Activated naive CD8-positive, alpha-beta T cell treated with anti-CD3 and anti-CD28 coated beads, Interleukin-2, amount 50 U/mL, for 24 hours (primary cell): ENCODE data around the gene ZNF787.
"Not testable (repeated sequence)": the region's sequence is repeated elsewhere in the genome, so short reads cannot be mapped to it uniquely, and the experiment has no call there.

Experiments
- ATAC-seq: fragments of 150-1000 bp; cut with Tn5 transposase; one replicate; pipeline ENCODE4 v1.10.0; 2021
- DNase-seq: peaks from one replicate; pipeline ENCODE4 v3.0.0; 2021
- H3K27ac Mint-ChIP-seq: one replicate; pipeline ENCODE4 v1.8.0; 2021; ENCODE audit warnings: mild to moderate bottlenecking, mixed read lengths
- H3K27me3 Mint-ChIP-seq: one replicate; pipeline ENCODE4 v1.8.0; 2021; ENCODE audit warnings: mixed read lengths
- H3K36me3 Mint-ChIP-seq: one replicate; pipeline ENCODE4 v1.8.0; 2021; ENCODE audit warnings: low read depth, mixed read lengths
- H3K4me1 Mint-ChIP-seq: one replicate; pipeline ENCODE4 v1.8.0; 2021; ENCODE audit warnings: mixed read lengths
- H3K4me3 Mint-ChIP-seq: one replicate; pipeline ENCODE4 v1.8.0; 2021; ENCODE audit warnings: mild to moderate bottlenecking, moderate library complexity, mixed read lengths
- H3K9me3 Mint-ChIP-seq: one replicate; pipeline ENCODE4 v1.8.0; 2021; ENCODE audit warnings: mixed read lengths

The ZNF787 gene

DNA sequence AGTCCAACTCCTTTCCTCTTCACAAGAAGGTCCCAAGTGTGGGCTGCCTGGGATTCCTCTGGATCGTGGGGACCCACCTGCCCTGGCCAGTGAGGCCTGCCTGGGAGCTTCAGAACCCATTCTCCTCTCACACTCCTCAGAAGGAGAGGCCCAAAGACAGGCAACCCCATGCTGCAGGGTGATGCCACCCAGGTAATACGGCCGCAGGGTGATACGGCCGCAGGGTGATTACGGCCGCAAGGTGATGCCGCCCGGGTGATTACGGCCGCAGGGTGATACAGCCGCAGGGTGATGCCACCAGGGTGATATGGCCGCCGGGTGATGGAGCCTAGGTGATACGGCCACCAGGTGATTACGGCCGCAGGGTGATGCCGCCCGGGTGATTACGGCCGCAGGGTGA lies 22.9 kb downstream of the ZNF787 start:
- not testable (repeated sequence) for H3K27ac Mint-ChIP-seq, ATAC-seq, H3K27me3 Mint-ChIP-seq, DNase-seq, H3K4me3 Mint-ChIP-seq, H3K9me3 Mint-ChIP-seq, H3K4me1 Mint-ChIP-seq
- H3K36me3 Mint-ChIP-seq = peaks cover 25% of the 10 kb centered on the region

DNA sequence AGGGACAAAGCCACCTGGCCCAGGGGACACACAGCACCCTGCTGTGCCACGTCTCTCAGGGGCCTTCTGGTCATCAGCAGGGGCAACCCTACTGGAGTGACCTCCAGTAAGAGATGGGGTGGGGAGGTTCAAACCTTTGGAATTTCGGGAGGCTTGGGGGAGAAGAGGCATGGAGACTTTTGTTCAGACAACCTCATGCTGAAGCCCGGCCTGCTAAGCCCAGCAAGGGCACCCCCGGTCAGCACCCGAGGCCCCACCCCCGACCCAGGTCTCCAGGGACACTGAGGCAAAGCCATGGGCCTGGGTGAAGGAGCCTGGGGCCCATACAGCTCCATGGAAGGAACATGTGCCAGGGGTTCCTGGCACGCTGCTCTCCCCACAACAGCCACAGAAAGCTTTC lies 23.3 kb downstream of the ZNF787 start:
- Mint-ChIP-seq H3K27me3 (no peaks in the 10 kb centered on the region), H3K9me3 (no peaks in the 10 kb centered on the region), H3K4me1 (peaks cover 3% of the 10 kb centered on the region), H3K27ac (no peak overlapping the region), H3K4me3 (no peak overlapping the region), H3K36me3 (peaks cover 29% of the 10 kb centered on the region)
- DNase-seq (no peak), ATAC-seq (no peak)

DNA sequence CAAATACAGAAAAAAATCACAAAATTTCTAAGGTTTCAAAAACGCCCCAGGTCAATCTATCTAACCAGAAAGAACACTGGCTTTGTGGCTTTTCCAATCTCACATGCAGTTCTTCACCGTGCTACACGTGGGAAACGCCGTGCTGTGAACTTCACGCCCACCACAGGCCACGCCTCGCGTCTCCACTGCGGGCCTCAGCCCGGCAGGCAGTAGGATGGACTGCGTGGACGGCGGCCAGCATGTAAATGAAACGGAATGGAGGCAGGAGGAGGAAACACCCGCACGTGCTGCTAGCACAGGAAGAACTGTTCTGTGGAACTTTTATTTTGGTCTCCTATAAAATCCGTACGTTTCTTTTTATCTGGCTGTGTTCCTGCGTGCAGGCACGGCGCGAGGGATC lies 23.8 kb downstream of the ZNF787 start:
- H3K4me1 Mint-ChIP-seq = peaks cover 3% of the 10 kb centered on the region
- H3K36me3 Mint-ChIP-seq = peaks cover 32% of the 10 kb centered on the region
- H3K9me3 Mint-ChIP-seq = no peaks in the 10 kb centered on the region
- H3K27ac Mint-ChIP-seq = no peak overlapping the region
- DNase-seq (no peak), ATAC-seq (no peak)
- no peak overlapping the region for H3K4me3 Mint-ChIP-seq
- no peaks in the 10 kb centered on the region for H3K27me3 Mint-ChIP-seq

- H3K27ac Mint-ChIP-seq = no peak overlapping the region
- H3K36me3 Mint-ChIP-seq = peaks cover 32% of the 10 kb centered on the region
- H3K9me3 Mint-ChIP-seq = no peaks in the 10 kb centered on the region
- no peaks in the 10 kb centered on the region for H3K27me3 Mint-ChIP-seq
- no peak overlapping the region for H3K4me3 Mint-ChIP-seq
- ATAC-seq (no peak), DNase-seq (no peak)
- peaks cover 3% of the 10 kb centered on the region for H3K4me1 Mint-ChIP-seq
These were observed 24.4 kb downstream of the ZNF787 start for GRCh38 chr19:56096665-56097064.

- H3K27ac Mint-ChIP-seq = no peak overlapping the region
- H3K27me3 Mint-ChIP-seq = no peaks in the 10 kb centered on the region
- no peaks in the 10 kb centered on the region for H3K9me3 Mint-ChIP-seq
These were observed 26.6 kb downstream of the ZNF787 start for GRCh38 chr19:56094449-56094848.

GRCh38 chr19:56092685-56093631 lies 28.1 kb downstream of the ZNF787 start:
- no peak overlapping the region for H3K27ac Mint-ChIP-seq
- H3K9me3 Mint-ChIP-seq = no peaks in the 10 kb centered on the region
- ATAC-seq (no peak), DNase-seq (no peak)
- H3K27me3 Mint-ChIP-seq = no peaks in the 10 kb centered on the region
- peaks cover 28% of the 10 kb centered on the region for H3K36me3 Mint-ChIP-seq
- peaks cover 1% of the 10 kb centered on the region for H3K4me1 Mint-ChIP-seq
- no peak overlapping the region for H3K4me3 Mint-ChIP-seq

More at GRCh38 chr19:56094449-56094848, 26.6 kb downstream of the ZNF787 start:
- Mint-ChIP-seq H3K36me3 (peaks cover 28% of the 10 kb centered on the region), H3K4me1 (peaks cover 1% of the 10 kb centered on the region), H3K4me3 (no peak overlapping the region)
- DNase-seq (no peak), ATAC-seq (no peak)

DNA sequence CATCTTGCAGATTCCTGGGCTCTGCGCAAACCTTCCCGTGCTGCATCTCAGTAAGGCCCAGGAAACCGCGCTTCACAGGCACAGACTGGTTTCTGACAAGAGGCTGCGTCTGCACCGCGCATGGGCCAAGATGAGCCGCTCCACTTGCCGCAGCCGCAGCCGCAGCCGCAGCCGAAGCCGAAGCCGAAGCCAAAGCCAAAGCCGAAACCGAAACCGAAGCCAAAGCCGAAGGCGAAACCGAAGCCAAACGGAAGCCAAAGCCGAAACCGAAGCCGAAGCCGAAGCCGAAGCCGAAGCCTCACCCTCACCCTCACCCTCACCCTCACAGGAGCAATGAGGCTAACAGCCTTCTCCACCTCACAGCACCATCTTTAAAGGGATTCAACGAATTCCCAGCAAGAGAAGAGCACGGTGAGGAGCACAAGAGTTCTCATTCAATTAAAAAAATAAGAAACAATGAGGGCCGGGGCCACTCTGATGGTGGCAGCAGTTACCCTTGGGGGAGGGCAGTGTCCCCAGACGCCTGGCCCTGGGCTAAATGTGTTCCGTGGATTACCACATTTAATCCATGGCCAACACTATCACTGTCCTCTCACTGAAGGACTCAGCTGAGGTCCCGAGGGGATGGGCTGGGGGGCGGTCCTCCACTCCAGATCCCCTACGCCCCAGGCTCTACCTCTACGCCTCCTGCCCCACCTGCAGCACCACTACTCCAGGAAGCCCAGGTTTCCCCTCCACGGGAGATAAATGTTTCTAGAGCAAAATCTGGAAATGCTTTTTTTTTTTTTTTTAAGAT lies 29.1 kb downstream of the ZNF787 start:
- Mint-ChIP-seq H3K27ac (no peak overlapping the region), H3K9me3 (no peaks in the 10 kb centered on the region), H3K36me3 (peaks cover 28% of the 10 kb centered on the region), H3K4me1 (peaks cover 1% of the 10 kb centered on the region), H3K27me3 (no peaks in the 10 kb centered on the region), H3K4me3 (no peak overlapping the region)
- ATAC-seq (no peak), DNase-seq (no peak)

GRCh38 chr19:56091066-56091490 lies 30.0 kb downstream of the ZNF787 start:
- Mint-ChIP-seq H3K9me3 (no peaks in the 10 kb centered on the region), H3K27ac (no peak overlapping the region), H3K4me3 (no peak overlapping the region), H3K36me3 (peaks cover 28% of the 10 kb centered on the region), H3K4me1 (peaks cover 1% of the 10 kb centered on the region), H3K27me3 (no peaks in the 10 kb centered on the region)
- ATAC-seq = no peak
- DNase-seq = no peak

GRCh38 chr19:56089344-56089743 lies 31.8 kb downstream of the ZNF787 start:
- no peak overlapping the region for H3K4me3 Mint-ChIP-seq
- H3K27ac Mint-ChIP-seq = no peak overlapping the region
- H3K4me1 Mint-ChIP-seq = peaks cover 1% of the 10 kb centered on the region
- no peak for DNase-seq
- no peaks in the 10 kb centered on the region for H3K27me3 Mint-ChIP-seq
- no peaks in the 10 kb centered on the region for H3K9me3 Mint-ChIP-seq
- peaks cover 16% of the 10 kb centered on the region for H3K36me3 Mint-ChIP-seq
- ATAC-seq = no peak

DNA sequence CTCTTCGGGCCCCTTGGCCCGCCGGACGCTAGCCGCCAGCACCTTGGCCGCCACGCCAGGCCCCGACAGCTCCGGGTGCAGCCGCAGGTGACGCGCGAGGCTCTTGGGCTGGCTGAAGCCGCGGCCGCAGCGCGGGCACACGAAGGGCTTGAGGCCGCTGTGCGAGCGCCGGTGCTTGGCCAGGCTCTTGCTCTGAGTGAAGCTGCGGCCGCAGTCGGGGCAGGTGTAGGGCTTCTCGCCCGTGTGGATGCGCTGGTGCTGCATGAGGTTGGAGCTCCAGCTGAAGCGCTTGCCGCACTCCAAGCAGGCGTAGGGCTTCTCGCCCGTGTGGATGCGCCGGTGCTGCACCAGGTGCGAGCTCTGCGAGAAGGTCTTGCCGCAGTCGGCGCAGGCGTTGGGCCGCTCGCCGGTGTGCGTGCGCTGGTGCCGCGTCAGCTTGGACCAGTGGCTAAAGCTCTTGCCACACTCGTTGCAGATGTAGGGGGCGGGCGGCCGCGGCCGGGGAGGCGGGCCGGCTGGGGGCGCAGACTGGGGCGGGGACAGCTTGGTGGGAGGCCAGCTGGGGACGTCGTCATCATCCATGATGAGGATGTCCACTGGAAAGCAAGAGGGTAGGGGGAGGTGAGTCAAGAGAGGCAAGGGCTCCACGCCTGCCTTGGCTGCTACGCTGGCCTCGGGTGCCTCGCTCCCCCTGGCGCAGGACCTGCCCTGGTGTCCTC lies 32.4 kb downstream of the ZNF787 start:
- peaks cover 1% of the 10 kb centered on the region for H3K4me1 Mint-ChIP-seq
- H3K27me3 Mint-ChIP-seq = no peaks in the 10 kb centered on the region

GRCh38 chr19:56087647-56088496 lies 33.2 kb downstream of the ZNF787 start:
- no peak for DNase-seq
- no peak for ATAC-seq
- Mint-ChIP-seq H3K9me3 (no peaks in the 10 kb centered on the region), H3K36me3 (peaks cover 6% of the 10 kb centered on the region), H3K27ac (no peak overlapping the region), H3K27me3 (no peaks in the 10 kb centered on the region), H3K4me3 (no peak overlapping the region), H3K4me1 (peaks cover 1% of the 10 kb centered on the region)

More for the DNA sequence above, 32.4 kb downstream of the ZNF787 start:
- Mint-ChIP-seq H3K4me3 (no peak overlapping the region), H3K27ac (no peak overlapping the region), H3K9me3 (no peaks in the 10 kb centered on the region), H3K36me3 (peaks cover 12% of the 10 kb centered on the region)
- ATAC-seq (no peak), DNase-seq (no peak)

GRCh38 chr19:56086671-56087430 lies 34.2 kb downstream of the ZNF787 start:
- ATAC-seq (no peak), DNase-seq (no peak)
- peaks cover 1% of the 10 kb centered on the region for H3K4me1 Mint-ChIP-seq
- peaks cover 3% of the 10 kb centered on the region for H3K27me3 Mint-ChIP-seq
- H3K27ac Mint-ChIP-seq = no peak overlapping the region
- no peaks in the 10 kb centered on the region for H3K9me3 Mint-ChIP-seq
- H3K4me3 Mint-ChIP-seq = no peak overlapping the region
- peaks cover 2% of the 10 kb centered on the region for H3K36me3 Mint-ChIP-seq

GRCh38 chr19:56085571-56086275 lies 35.4 kb downstream of the ZNF787 start:
- no peak overlapping the region for H3K27ac Mint-ChIP-seq
- peaks cover 9% of the 10 kb centered on the region for H3K4me1 Mint-ChIP-seq
- peak; percentile 18 for ATAC-seq
- DNase-seq = no peak
- no peak overlapping the region for H3K4me3 Mint-ChIP-seq
- H3K36me3 Mint-ChIP-seq = peaks cover 2% of the 10 kb centered on the region
- H3K9me3 Mint-ChIP-seq = no peaks in the 10 kb centered on the region
- peaks cover 11% of the 10 kb centered on the region for H3K27me3 Mint-ChIP-seq
